ENCODE results near the gene FHIT.

FHIT gene

DNA sequence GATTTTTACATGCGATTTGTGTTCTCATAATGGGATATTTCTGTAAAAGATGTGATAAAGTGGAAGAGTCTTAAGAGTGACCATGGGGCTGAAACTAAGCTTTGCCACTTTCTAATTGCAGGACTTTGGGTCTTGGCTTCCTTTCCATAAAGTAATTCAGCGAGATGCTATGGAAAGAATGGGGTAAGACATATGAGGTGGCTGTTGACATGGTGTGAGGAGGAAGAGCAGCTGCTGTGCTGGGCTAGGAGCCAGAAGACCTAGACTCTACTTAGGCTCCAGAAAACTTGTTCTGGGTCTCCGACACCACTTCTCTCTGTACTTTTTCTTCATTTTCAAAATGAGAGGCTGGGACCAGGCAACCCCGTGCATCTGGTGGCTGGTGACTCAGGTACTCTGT lies 1547.0 kb downstream of the FHIT start:
- Histone ChIP-seq H3K36me3 (no peaks in the 10 kb centered on the region), H3K27me3 (no peaks in the 10 kb centered on the region), H3K4me1 (ENCODE audit: control insufficient read depth in 1 of 2, insufficient read depth in 1 of 2, low read depth in 1 of 2, low read length in 1 of 2) (peaks cover 4 to 9% of the 10 kb centered on the region in 2 experiments), H3K4me3 (ENCODE audit: low read depth in 1 of 2, low read length in 1 of 2) (no peak overlapping the region), H3K9me3 (no peaks in the 10 kb centered on the region), H3K27ac (no peak overlapping the region)
- TF ChIP-seq, protein P1, sequence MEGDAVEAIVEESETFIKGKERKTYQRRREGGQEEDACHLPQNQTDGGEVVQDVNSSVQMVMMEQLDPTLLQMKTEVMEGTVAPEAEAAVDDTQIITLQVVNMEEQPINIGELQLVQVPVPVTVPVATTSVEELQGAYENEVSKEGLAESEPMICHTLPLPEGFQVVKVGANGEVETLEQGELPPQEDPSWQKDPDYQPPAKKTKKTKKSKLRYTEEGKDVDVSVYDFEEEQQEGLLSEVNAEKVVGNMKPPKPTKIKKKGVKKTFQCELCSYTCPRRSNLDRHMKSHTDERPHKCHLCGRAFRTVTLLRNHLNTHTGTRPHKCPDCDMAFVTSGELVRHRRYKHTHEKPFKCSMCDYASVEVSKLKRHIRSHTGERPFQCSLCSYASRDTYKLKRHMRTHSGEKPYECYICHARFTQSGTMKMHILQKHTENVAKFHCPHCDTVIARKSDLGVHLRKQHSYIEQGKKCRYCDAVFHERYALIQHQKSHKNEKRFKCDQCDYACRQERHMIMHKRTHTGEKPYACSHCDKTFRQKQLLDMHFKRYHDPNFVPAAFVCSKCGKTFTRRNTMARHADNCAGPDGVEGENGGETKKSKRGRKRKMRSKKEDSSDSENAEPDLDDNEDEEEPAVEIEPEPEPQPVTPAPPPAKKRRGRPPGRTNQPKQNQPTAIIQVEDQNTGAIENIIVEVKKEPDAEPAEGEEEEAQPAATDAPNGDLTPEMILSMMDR (IDR thresholded peaks at IDR 0.05): no peak

DNA sequence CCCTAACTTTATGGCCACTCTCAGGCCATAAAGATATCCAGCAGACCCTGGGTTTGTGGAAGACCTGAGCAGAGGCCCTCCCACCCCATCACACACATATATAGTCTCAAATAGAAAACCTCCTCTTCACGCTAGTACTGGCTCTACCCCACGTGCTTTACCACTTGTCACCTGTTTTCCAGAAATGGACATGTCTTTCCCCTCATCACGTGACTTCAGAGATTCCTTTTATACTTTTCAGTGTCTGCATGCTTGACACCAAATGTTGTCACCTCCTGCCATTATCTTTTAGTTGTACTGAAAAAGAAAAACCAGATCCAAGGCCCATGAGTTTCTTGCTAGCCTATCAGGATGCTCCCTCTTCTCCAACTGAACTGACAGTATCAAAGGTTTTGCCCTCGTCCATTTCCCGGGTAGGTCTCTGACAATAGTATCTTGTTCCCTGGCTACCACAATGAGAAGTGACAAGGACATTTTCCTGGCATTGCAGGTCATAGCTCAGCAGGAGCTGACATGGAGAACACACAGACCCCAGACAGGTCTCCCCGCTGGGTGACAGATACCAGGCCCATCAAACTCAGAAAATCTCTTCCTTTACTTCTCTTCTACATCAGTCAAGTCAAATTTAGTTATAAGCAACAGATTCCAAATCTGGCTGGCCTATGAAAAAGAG lies 1551.5 kb downstream of the FHIT start:
- no peaks in the 10 kb centered on the region for H3K9me3 ChIP-seq
- no peak overlapping the region for H3K4me3 ChIP-seq (ENCODE audit: low read depth in 1 of 2, low read length in 1 of 2)
- no peak overlapping the region for H3K27ac ChIP-seq
- no peaks in the 10 kb centered on the region for H3K36me3 ChIP-seq
- TF ChIP-seq, protein P1 (IDR thresholded peaks at IDR 0.05): no peak
- no peaks in the 10 kb centered on the region for H3K4me1 ChIP-seq (ENCODE audit: control insufficient read depth in 1 of 2, insufficient read depth in 1 of 2, low read depth in 1 of 2, low read length in 1 of 2)
- H3K27me3 ChIP-seq: no peaks in the 10 kb centered on the region

Measured in neutrophil (primary cell).